GM21723 (cell line): ENCODE data around the gene DNAJC30.

ENCODE experiments used
- ATAC-seq: cut with Tn5 transposase; IDR thresholded peaks from one replicate; pipeline ENCODE4 v1.9.1; 2021; ENCODE audit warnings: mild to moderate bottlenecking, moderate library complexity; ENCODE audit not compliant: unreplicated experiment

The DNAJC30 gene

DNA sequence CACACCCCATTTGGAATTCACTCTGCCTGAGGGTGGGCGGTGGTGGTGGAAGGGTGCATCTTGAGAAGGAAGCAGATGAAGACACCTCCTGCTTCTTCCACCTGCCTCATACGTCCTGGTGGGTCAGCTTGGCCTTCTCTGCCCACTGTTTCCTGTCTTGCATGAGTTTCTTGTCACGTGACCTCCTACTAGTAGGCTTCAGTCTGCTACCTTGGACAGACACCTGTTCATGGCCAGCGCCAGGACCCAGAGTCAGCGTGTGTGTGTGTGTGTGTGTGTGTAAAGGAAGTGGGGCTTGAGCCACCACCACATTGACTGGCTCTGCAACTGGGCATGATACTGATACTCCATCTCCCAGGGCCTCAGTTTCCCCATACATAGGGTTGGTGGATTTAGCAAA lies 32.7 kb downstream of the DNAJC30 start:
- no peak for ATAC-seq

DNA sequence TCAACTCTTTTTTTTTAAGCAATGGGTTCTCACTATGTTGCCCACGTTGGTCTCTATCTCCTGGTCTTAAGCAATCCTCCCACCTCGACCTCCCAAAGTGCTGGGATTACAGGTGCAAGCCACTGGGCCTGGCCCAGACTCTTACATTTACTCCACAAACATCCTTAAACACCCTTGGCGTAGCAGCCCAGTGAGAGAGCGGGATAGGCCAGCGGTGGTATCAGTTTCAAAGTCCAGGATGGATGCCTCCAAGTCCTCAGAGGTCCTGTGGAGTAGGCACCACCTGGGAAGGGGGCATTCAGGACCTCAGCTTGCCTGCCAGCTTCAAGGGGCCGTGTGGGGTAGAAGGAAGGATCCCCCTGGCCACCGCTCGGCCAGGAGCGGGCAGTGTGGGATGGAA lies 33.7 kb downstream of the DNAJC30 start:
- ATAC-seq, result no peak

- ATAC-seq, result no peak
Measured at GRCh38 chr7:73648593-73649332, 34.5 kb downstream of the DNAJC30 start.

DNA sequence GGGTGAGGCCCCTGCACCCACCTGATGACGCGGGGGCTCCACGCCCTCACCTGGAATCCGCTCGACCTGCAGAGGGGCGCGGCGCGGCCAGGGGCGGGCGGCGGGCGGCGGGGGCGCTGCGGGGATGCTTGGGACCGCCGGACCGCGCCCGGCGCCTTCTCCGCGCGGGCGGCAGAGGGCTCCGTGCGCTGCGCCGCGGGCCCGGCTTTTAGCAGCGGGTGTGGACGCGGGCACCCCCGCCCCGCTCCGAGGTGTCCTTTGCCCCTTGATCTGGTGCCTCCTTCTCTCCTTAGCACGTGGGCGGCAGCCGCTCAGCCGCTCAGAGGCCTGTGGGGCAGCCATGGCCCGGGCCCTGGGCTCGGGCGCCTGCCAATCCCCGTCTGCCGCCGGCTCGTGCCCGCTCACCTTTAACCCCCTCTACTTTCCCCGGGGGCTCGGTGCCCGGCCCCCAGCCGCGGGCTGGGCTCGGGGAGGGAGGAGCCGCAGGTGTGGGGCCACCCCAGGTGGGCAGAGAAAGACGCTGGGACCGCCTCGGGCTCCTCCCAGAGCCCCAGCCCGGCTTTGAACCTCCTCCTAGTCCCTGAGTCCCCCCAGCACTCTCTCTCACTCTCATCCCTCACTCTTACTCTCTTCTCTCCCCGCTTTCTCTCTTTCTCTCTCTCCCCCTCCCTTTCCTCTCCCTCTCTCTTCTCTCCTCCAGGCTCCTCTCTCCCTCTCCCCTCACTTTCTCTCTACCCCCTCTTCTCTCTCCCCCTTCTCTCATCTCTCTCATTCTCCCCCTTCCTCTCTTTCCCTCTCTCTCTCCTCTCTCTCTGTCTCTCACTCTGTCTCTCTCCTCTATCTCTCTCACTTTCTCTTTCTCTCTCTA lies 35.3 kb downstream of the DNAJC30 start:
- ATAC-seq, result no peak

DNA sequence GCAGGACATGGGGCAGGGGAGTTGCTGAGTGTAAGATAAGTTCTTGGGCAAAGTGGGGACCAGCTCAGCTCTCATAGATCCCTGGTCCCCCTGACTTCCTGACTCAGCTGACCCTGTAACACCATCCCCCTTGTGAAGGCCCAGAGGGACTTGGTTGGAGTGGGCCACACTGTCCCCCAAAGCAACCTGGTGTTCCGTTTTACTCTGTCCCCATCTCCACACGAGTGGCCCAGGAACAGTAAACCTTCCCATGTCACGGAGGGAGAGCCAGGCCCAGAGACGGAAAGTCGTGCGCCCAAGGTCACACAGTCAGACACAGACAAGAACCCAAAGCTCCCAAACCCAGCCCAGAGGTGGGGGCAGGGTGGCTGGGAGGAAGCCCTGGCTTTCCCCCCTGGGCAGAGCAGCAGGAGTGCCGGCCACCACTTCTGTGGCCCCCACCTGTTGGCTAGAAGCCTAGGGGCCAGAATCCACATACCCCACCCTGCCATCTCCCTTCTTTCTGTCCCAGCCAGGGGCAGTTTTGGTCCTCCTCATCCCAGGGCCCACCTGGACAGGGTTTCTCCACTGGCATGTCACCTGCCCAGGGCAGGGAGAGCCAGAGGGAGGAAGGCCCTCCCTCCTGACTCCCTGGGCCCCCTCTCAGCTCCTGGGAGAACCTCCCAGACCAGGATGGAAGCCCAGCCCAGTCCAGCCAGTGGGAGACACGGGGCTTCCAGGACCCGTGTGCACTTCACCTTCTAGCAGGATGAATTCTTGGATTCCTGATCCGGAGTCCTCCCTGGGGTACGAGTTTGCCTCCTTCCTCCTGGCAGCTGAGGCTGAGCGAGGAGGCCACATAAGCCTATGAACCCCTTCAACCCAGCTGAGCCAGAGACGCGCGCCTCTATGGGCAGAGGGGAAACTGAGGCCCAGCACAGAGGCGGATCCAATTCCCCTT lies 36.2 kb downstream of the DNAJC30 start:
- ATAC-seq, result no peak

DNA sequence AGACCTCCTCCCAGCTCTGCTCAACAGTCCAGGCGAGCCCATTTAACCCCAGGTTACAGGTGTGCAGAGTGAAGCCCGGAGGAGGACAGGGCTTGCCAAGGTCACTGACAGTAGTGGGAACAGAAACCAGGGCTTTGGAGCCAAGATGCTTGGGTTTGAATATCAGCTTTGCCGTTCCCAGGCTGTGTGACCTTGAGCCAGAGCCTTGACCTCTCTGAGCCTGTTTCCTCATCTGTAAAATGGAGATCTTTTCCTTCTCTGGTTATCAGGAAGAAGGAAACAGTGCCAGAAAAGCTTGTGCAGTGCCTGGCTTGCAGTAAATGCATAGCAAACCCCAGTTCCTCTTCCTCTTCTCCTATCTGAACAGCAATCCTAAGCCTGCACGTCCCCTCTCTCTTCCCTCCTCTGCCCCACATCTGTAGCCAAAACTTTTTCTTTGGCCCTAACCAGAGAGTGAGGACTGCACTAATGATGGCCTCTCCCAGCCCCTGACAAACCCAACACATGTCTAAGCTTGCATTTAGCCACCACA lies 37.5 kb downstream of the DNAJC30 start:
- ATAC-seq, result no peak

DNA sequence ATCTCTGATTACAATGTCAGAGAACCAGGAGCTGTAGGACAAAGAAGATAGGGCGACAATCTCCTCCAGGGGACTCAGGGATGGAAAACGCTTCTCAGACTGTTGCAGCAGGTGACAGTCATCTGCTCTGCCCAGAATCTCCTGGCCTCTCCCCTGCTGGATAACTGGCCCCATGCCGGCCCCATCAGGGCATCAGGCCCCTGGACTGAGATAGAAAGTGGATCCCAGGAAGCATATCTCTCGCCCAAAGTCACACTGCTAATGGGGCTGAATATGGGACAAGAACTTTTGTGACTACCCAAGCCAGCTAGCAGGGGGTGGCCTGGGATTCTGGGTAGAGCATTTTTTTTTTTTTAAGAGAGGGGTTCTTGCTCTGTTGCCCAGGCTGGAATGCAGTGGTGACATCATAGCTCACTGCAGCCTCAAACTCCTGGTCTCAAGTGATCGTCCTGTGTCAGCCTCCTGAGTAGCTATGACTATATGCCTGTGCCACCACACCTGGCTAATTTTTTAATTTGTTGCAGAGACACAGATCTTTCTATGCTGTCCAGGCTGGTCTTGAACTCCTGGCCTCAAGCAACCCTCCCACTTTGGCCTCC lies 38.5 kb downstream of the DNAJC30 start:
- ATAC-seq, result no peak

DNA sequence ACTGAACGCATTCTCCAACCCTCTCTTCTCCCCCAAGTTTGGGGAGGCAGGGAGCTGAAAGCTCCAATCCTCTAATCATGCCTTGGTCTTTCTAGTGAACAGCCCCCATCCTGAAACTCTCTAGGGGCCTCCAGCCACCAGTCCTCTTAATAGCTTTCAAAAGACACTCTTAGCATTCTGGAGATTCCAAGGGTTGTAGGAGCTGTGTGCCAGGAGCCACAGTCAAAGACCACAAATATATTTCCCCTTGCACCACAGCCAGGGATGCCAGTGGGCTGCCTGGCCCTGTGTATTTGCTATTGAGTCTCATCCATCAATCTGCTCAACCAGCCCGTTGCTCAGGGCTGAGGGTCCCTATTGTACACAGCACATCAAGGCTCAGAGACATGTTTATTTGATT lies 40.4 kb downstream of the DNAJC30 start:
- no peak for ATAC-seq

DNA sequence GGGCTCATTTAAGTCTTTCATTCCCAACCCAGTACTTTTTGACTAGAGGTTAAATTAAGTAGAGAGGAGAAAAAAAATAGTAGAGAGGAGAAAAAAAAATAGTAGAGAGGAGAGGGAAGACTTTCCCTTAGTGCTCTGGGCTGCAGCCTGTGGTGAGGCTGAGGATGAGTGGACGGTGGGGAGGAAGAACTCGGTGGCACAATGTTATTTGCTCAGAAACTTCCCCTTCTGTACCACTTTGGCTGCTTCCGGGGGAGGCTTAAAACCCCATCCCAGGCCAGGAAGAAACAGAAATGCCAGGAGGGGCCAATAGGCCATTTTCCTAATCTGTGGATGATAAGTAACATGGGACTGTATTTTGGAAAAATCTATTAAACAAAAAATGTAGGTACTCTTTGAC lies 44.3 kb downstream of the DNAJC30 start:
- no peak for ATAC-seq

GRCh38 chr7:73635428-73636200 lies 47.6 kb downstream of the DNAJC30 start:
- no peak for ATAC-seq

GRCh38 chr7:73633844-73634243 lies 49.4 kb downstream of the DNAJC30 start:
- ATAC-seq, result no peak

- ATAC-seq, result no peak
Measured at GRCh38 chr7:73633323-73633722, 49.9 kb downstream of the DNAJC30 start.

GRCh38 chr7:73631558-73631957 lies 51.7 kb downstream of the DNAJC30 start:
- no peak for ATAC-seq
